Measurements from ENCODE around the gene LYSET.

Gene LYSET

GRCh38 chr14:93175492-93175891 is 9.6 kb upstream of the LYSET start:
- Histone ChIP-seq H2BK12ac (ENCODE audit: low read length) (no peak overlapping the region), H3K18ac (ENCODE audit: low read length) (no peak overlapping the region), H3K9ac (ENCODE audit: low read depth, low read length, poor library complexity) (no peak overlapping the region), H2AFZ (ENCODE audit: low read length) (no peak overlapping the region), H3K36me3 (replicated peaks in 1 of 2; ENCODE audit: control insufficient read depth in 2 of 2, insufficient read depth in 2 of 2, low read length in 2 of 2) (no peaks in the 10 kb centered on the region), H2AK5ac (ENCODE audit: low read depth, low read length) (no peak overlapping the region), H2BK5ac (ENCODE audit: low read length) (no peak overlapping the region), H2BK120ac (ENCODE audit: low read depth, low read length) (no peak overlapping the region), H3K27ac (replicated peaks; ENCODE audit: low read length) (no peak overlapping the region), H4K8ac (ENCODE audit: low read depth, low read length) (no peak overlapping the region), H4K91ac (ENCODE audit: low read depth, low read length, poor library complexity) (no peak overlapping the region), H3K14ac (ENCODE audit: low read length) (no peak overlapping the region), H3K4me3 (ENCODE audit: low read length in 2 of 2) (no peak overlapping the region), H3K4me2 (ENCODE audit: insufficient read depth, low read length, poor library complexity, severe bottlenecking) (no peak overlapping the region), H3K4me1 (ENCODE audit: control insufficient read depth in 2 of 2, insufficient read depth in 1 of 2, low read depth in 1 of 2, low read length in 2 of 2) (peaks cover 0 to 5% of the 10 kb centered on the region in 2 donors), H3K79me1 (ENCODE audit: low read depth, low read length) (no peaks in the 10 kb centered on the region), H3K9me3 (replicated peaks in 1 of 2; ENCODE audit: control insufficient read depth in 2 of 2, insufficient read depth in 1 of 2, low read depth in 1 of 2, low read length in 2 of 2) (no peaks in the 10 kb centered on the region), H3K27me3 (ENCODE audit: control insufficient read depth in 3 of 3, insufficient read depth in 3 of 3, low read depth in 1 of 3, low read length in 3 of 3) (peaks cover 0 to 10% (median 0%) of the 10 kb centered on the region in 3 experiments), H3K23ac (ENCODE audit: low read depth, low read length, poor library complexity) (no peak overlapping the region), H2BK15ac (ENCODE audit: low read length) (no peak overlapping the region), H3K4ac (ENCODE audit: low read length) (no peak overlapping the region)
- DNase-seq (ENCODE audit: low spot score): no peak
- WGBS, 2 donors (ENCODE audit: extremely low coverage in 2 of 2, insufficient read length in 2 of 2, insufficient replicate concordance in 1 of 2): no CpG with 5 or more reads among the region's 6 CpGs

GRCh38 chr14:93183596-93184317 is 1.4 kb upstream of the LYSET start:
- no CpG with 5 or more reads among the region's 17 CpGs for WGBS, 2 donors (ENCODE audit: extremely low coverage in 2 of 2, insufficient read length in 2 of 2, insufficient replicate concordance in 1 of 2)
- Histone ChIP-seq H3K27ac (replicated peaks; ENCODE audit: low read length) (no peak overlapping the region), H2BK12ac (ENCODE audit: low read length) (no peak overlapping the region), H3K27me3 (ENCODE audit: control insufficient read depth in 3 of 3, insufficient read depth in 3 of 3, low read depth in 1 of 3, low read length in 3 of 3) (no peaks in the 10 kb centered on the region), H4K91ac (ENCODE audit: low read depth, low read length, poor library complexity) (no peak overlapping the region), H3K4ac (ENCODE audit: low read length) (no peak overlapping the region), H3K23ac (ENCODE audit: low read depth, low read length, poor library complexity) (no peak overlapping the region), H3K36me3 (replicated peaks in 1 of 2; ENCODE audit: control insufficient read depth in 2 of 2, insufficient read depth in 2 of 2, low read length in 2 of 2) (peaks cover 6 to 52% of the 10 kb centered on the region in 2 donors), H3K14ac (ENCODE audit: low read length) (no peak overlapping the region), H2AK5ac (ENCODE audit: low read depth, low read length) (no peak overlapping the region), H2BK120ac (ENCODE audit: low read depth, low read length) (no peak overlapping the region), H3K4me1 (ENCODE audit: control insufficient read depth in 2 of 2, insufficient read depth in 1 of 2, low read depth in 1 of 2, low read length in 2 of 2) (peaks cover 3 to 5% of the 10 kb centered on the region in 2 donors), H3K18ac (ENCODE audit: low read length) (no peak overlapping the region), H3K4me3 (ENCODE audit: low read length in 2 of 2) (peak overlapping the region; percentile 97 to 100), H3K9me3 (replicated peaks in 1 of 2; ENCODE audit: control insufficient read depth in 2 of 2, insufficient read depth in 1 of 2, low read depth in 1 of 2, low read length in 2 of 2) (no peaks in the 10 kb centered on the region), H3K79me1 (ENCODE audit: low read depth, low read length) (peaks cover 3% of the 10 kb centered on the region), H4K8ac (ENCODE audit: low read depth, low read length) (no peak overlapping the region), H3K4me2 (ENCODE audit: insufficient read depth, low read length, poor library complexity, severe bottlenecking) (peak overlapping the region; percentile 61), H2BK15ac (ENCODE audit: low read length) (no peak overlapping the region), H2AFZ (ENCODE audit: low read length) (peak overlapping the region; percentile 100), H2BK5ac (ENCODE audit: low read length) (no peak overlapping the region), H3K9ac (ENCODE audit: low read depth, low read length, poor library complexity) (peak overlapping the region; percentile 99)
- no peak for DNase-seq (ENCODE audit: low spot score)

DNA sequence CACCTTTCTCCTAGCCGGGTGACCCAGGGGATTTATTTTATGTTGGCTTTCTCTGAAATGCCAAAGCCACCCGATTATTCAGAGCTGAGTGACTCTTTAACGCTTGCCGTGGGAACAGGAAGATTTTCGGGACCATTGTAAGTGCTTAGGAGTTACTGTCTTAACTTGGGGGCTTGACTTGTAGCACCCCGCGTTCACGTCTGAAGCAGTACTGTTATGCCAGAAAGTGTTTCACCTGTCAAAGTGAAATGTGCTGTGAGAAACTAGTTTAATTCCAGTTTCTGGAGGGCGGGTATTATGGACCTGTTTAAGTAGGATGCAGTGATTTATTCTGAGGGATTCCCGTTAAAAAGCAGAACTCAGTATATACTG is 218 bp downstream of the LYSET start:
- H3K9ac ChIP-seq (ENCODE audit: low read depth, low read length, poor library complexity): peak overlapping the region; percentile 83
- H3K4me3 ChIP-seq (ENCODE audit: low read length in 2 of 2): peak overlapping the region; percentile 92 to 100
- no peaks in the 10 kb centered on the region for H3K9me3 ChIP-seq (replicated peaks in 1 of 2; ENCODE audit: control insufficient read depth in 2 of 2, insufficient read depth in 1 of 2, low read depth in 1 of 2, low read length in 2 of 2)
- H2BK12ac ChIP-seq (ENCODE audit: low read length): no peak overlapping the region
- H3K14ac ChIP-seq (ENCODE audit: low read length): no peak overlapping the region
- no peak overlapping the region for H4K8ac ChIP-seq (ENCODE audit: low read depth, low read length)
- H2AFZ ChIP-seq (ENCODE audit: low read length): peak overlapping the region; percentile 100
- H4K91ac ChIP-seq (ENCODE audit: low read depth, low read length, poor library complexity): no peak overlapping the region
- H2BK15ac ChIP-seq (ENCODE audit: low read length): no peak overlapping the region
- H3K36me3 ChIP-seq (replicated peaks in 1 of 2; ENCODE audit: control insufficient read depth in 2 of 2, insufficient read depth in 2 of 2, low read length in 2 of 2): peaks cover 6 to 62% of the 10 kb centered on the region in 2 donors
- H2BK120ac ChIP-seq (ENCODE audit: low read depth, low read length): no peak overlapping the region
- no peak overlapping the region for H2AK5ac ChIP-seq (ENCODE audit: low read depth, low read length)
- H3K4me1 ChIP-seq (ENCODE audit: control insufficient read depth in 2 of 2, insufficient read depth in 1 of 2, low read depth in 1 of 2, low read length in 2 of 2): peaks cover 3 to 5% of the 10 kb centered on the region in 2 donors
- H3K4me2 ChIP-seq (ENCODE audit: insufficient read depth, low read length, poor library complexity, severe bottlenecking): peak overlapping the region; percentile 75
- H3K27ac ChIP-seq (replicated peaks; ENCODE audit: low read length): peak overlapping the region; percentile 98
- H3K79me1 ChIP-seq (ENCODE audit: low read depth, low read length): peaks cover 3% of the 10 kb centered on the region
- no peak overlapping the region for H2BK5ac ChIP-seq (ENCODE audit: low read length)
- H3K27me3 ChIP-seq (ENCODE audit: control insufficient read depth in 3 of 3, insufficient read depth in 3 of 3, low read depth in 1 of 3, low read length in 3 of 3): no peaks in the 10 kb centered on the region
- no peak overlapping the region for H3K4ac ChIP-seq (ENCODE audit: low read length)
- no peak overlapping the region for H3K23ac ChIP-seq (ENCODE audit: low read depth, low read length, poor library complexity)
- DNase-seq (ENCODE audit: low spot score): no peak
- H3K18ac ChIP-seq (ENCODE audit: low read length): peak overlapping the region; percentile 31
- no CpG with 5 or more reads among the region's 10 CpGs for WGBS, 2 donors (ENCODE audit: extremely low coverage in 2 of 2, insufficient read length in 2 of 2, insufficient replicate concordance in 1 of 2)

DNA sequence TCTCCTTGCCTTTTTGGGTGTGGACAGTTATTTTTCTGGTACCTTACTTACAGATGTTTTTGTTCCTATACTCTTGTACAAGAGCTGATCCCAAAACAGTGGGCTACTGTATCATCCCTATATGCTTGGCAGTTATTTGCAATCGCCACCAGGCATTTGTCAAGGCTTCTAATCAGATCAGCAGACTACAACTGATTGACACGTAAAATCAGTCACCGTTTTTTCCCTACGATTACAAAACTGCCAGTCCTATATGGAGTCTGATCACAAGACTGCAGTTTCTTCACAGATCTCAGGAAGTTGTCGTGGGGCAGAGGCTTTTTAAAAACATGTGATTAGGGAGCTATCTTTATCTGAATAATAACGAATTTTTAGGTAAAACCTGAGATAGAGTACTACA is 1.3 kb downstream of the LYSET start:
- Histone ChIP-seq H3K9me3 (replicated peaks in 1 of 2; ENCODE audit: control insufficient read depth in 2 of 2, insufficient read depth in 1 of 2, low read depth in 1 of 2, low read length in 2 of 2) (no peaks in the 10 kb centered on the region), H2BK15ac (ENCODE audit: low read length) (no peak overlapping the region), H3K27me3 (ENCODE audit: control insufficient read depth in 3 of 3, insufficient read depth in 3 of 3, low read depth in 1 of 3, low read length in 3 of 3) (no peaks in the 10 kb centered on the region), H3K14ac (ENCODE audit: low read length) (no peak overlapping the region), H3K4me2 (ENCODE audit: insufficient read depth, low read length, poor library complexity, severe bottlenecking) (no peak overlapping the region), H3K23ac (ENCODE audit: low read depth, low read length, poor library complexity) (no peak overlapping the region), H4K91ac (ENCODE audit: low read depth, low read length, poor library complexity) (no peak overlapping the region), H2BK120ac (ENCODE audit: low read depth, low read length) (no peak overlapping the region), H3K27ac (replicated peaks; ENCODE audit: low read length) (no peak overlapping the region), H3K36me3 (replicated peaks in 1 of 2; ENCODE audit: control insufficient read depth in 2 of 2, insufficient read depth in 2 of 2, low read length in 2 of 2) (peaks cover 6 to 70% of the 10 kb centered on the region in 2 donors), H3K4me1 (ENCODE audit: control insufficient read depth in 2 of 2, insufficient read depth in 1 of 2, low read depth in 1 of 2, low read length in 2 of 2) (peaks cover 3 to 5% of the 10 kb centered on the region in 2 donors), H2AFZ (ENCODE audit: low read length) (no peak overlapping the region), H3K79me1 (ENCODE audit: low read depth, low read length) (peaks cover 3% of the 10 kb centered on the region), H2BK5ac (ENCODE audit: low read length) (no peak overlapping the region), H3K9ac (ENCODE audit: low read depth, low read length, poor library complexity) (no peak overlapping the region), H2BK12ac (ENCODE audit: low read length) (no peak overlapping the region), H2AK5ac (ENCODE audit: low read depth, low read length) (no peak overlapping the region), H3K18ac (ENCODE audit: low read length) (no peak overlapping the region), H4K8ac (ENCODE audit: low read depth, low read length) (no peak overlapping the region), H3K4ac (ENCODE audit: low read length) (no peak overlapping the region), H3K4me3 (ENCODE audit: low read length in 2 of 2) (peak overlapping the region in 1 of 2 donors; percentile 26)
- no CpG with 5 or more reads among the region's 6 CpGs for WGBS, 2 donors (ENCODE audit: extremely low coverage in 2 of 2, insufficient read length in 2 of 2, insufficient replicate concordance in 1 of 2)
- DNase-seq (ENCODE audit: low spot score): no peak

All from neuronal stem cell (in vitro differentiated cells).